Smooth muscle cell of bladder (primary cell): Measurements from ENCODE around the gene NSUN2. TPM values are rescaled to one million over a fixed set of nuclear protein-coding genes. Genes with fewer than 3 reads are reported as not detected.

Experiments
- total RNA-seq: library from RNA; depleted of rRNA; stranded (reverse); fragments of >200 nt; gene quantifications from 2 replicates; pipeline ENCODE4 v1.2.3, GENCODE V29; 2014

Gene NSUN2
- 38.5 and 49.6 TPM in 2 replicates for total RNA-seq

GRCh38 chr5:6632888-6633468, at the start of gene NSUN2, which contains the start of gene SRD5A1:
Gene NSUN2, minus strand, starts transcription at chr5:6633044. Its CDS starts 65 bp downstream, at chr5:6632979.
Gene SRD5A1, plus strand, starts transcription at chr5:6633440. Its CDS starts 137 bp downstream, at chr5:6633577.

Other genes with a start within 250 kb of the NSUN2 start
- gene UBE2QL1, start 184.2 kb downstream of the NSUN2 start, total RNA-seq, result under 0.01 and 0.18 TPM in 2 replicates
- 11.2 and 12.2 TPM in 2 replicates for gene SRD5A1, start 396 bp upstream of the NSUN2 start, total RNA-seq
- 6.1 and 8.1 TPM in 2 replicates for gene TENT4A, start 80.4 kb upstream of the NSUN2 start, total RNA-seq